GM12878 (cell line): ENCODE data around the gene FERMT1. TPM values are rescaled to one million over a fixed set of nuclear protein-coding genes. Genes with fewer than 3 reads are reported as not detected.

Experiments used
- ATAC-seq: fragments of 200-7000 bp; cut with Tn5 transposase; 3 replicates; pipeline ENCODE4 v1.9.1; 2020; ENCODE audit warnings: mild to moderate bottlenecking, moderate library complexity
- BruUV-seq: library from RNA; stranded (reverse); fragments of 400-500 nt; replicated peaks from 2 replicates; lab custom pipeline; 2021; lab: Mats Ljungman, UMichigan
- CTCF ChIA-PET: fragments of 300-600 bp; sonication (Branson Sonifier 250); formaldehyde crosslinking; extraction: SDS; loops from one replicate; lab custom pipeline; 2021; ENCODE audit warnings: inconsistent platforms; lab: Yijun Ruan, JAX
- POLR2A ChIA-PET: fragments of 350-600 bp; formaldehyde crosslinking; extraction: SDS; loops from one replicate; lab custom pipeline; 2021; ENCODE audit warnings: inconsistent platforms; lab: Charles Lee
- RAD21 ChIA-PET: fragments of 300-600 bp; sonication (Branson Sonifier 250); formaldehyde crosslinking; loops from one replicate; lab custom pipeline; 2023; ENCODE audit warnings: antibody characterized with exemption; ENCODE audit not compliant: unreplicated experiment; lab: Charles Lee
- SMC1A ChIA-PET: fragments of 300-600 bp; sonication (Branson Sonifier 250); formaldehyde crosslinking; loops from one replicate; lab custom pipeline; 2023; ENCODE audit not compliant: unreplicated experiment, uncharacterized antibody; lab: Charles Lee
- DNase-seq: peaks from one replicate; pipeline ENCODE4 v3.0.0-alpha.2; 2011; ENCODE audit warnings: low read depth, low spot score
- FAIRE-seq: peaks from 3 replicates; lab custom pipeline; 2011; peaks lifted over from hg19 to GRCh38; lab: Jason Lieb, UNC
- H2AFZ ChIP-seq: 2 replicates; pipeline ENCODE4 v1.6.0; 2011; ENCODE audit warnings: low read depth, low read length, control low read depth; ENCODE audit not compliant: control insufficient read depth
- H3K27ac ChIP-seq: 2 replicates; pipeline ENCODE4 v1.5.1; 2011; ENCODE audit warnings: control low read depth; ENCODE audit not compliant: control insufficient read depth, insufficient read depth
- H3K27me3 ChIP-seq, 2 experiments: replicated peaks in 1 of 2; 2 replicates each; pipeline versions ENCODE4 v1.6.0 to v1.6.1; 2011; ENCODE audit warnings: low read length in 1 of 2; ENCODE audit not compliant: control insufficient read depth in 2 of 2, insufficient read depth in 2 of 2
- H3K36me3 ChIP-seq, 2 experiments: 2 replicates each; pipeline ENCODE4 v1.5.1; 2011; ENCODE audit warnings: low read length in 1 of 2; ENCODE audit not compliant: control insufficient read depth in 2 of 2, insufficient read depth in 2 of 2
- H3K4me1 ChIP-seq: 2 replicates; pipeline ENCODE4 v1.6.1; 2011; ENCODE audit warnings: mild to moderate bottlenecking, low read length, moderate library complexity, mixed read lengths; ENCODE audit not compliant: control insufficient read depth, insufficient read depth
- H3K4me2 ChIP-seq: 2 replicates; pipeline ENCODE4 v1.6.0; 2011; ENCODE audit warnings: control low read depth; ENCODE audit not compliant: control insufficient read depth, insufficient read depth
- H3K4me3 ChIP-seq: fragments of 200-600 bp; sonication (generic); 2 replicates; pipeline ENCODE4 v1.5.1; 2016
- H3K79me2 ChIP-seq: 2 replicates; pipeline ENCODE4 v1.6.0; 2011; ENCODE audit warnings: low read length; ENCODE audit not compliant: control insufficient read depth, insufficient read depth
- H3K9ac ChIP-seq: 2 replicates; pipeline ENCODE4 v1.8.0; 2011; ENCODE audit warnings: low read length, control low read depth, mixed read lengths; ENCODE audit not compliant: control insufficient read depth, insufficient read depth
- H3K9me3 ChIP-seq: replicated peaks from 3 replicates; pipeline ENCODE4 v1.5.1; 2011; ENCODE audit warnings: mild to moderate bottlenecking, low read length; ENCODE audit not compliant: control insufficient read depth, insufficient read depth
- H4K20me1 ChIP-seq: 2 replicates; pipeline ENCODE4 v1.6.0; 2011; ENCODE audit not compliant: control insufficient read depth, insufficient read depth
- EGR1 ChIP-seq, 2 experiments: IDR thresholded peaks; 1 replicate in 1 of 2; 2 replicates in 1 of 2; pipeline ENCODE4 v1.6.1; 2011 to 2012; ENCODE audit warnings: low read depth in 2 of 2, low read length in 2 of 2, borderline replicate concordance in 1 of 2, mild to moderate bottlenecking in 1 of 2, moderate library complexity in 1 of 2
- LARP7 ChIP-seq: fragments of 450-650 bp; IDR thresholded peaks from 2 replicates; pipeline ENCODE4 v1.6.1; 2017; ENCODE audit warnings: mild to moderate bottlenecking
- NBN ChIP-seq: fragments of 450-650 bp; IDR thresholded peaks from 2 replicates; pipeline ENCODE4 v1.6.1; 2016
- RAD21 ChIP-seq: IDR thresholded peaks from 2 replicates; pipeline ENCODE4 v1.6.1; 2011; ENCODE audit warnings: mild to moderate bottlenecking, low read depth, low read length, moderate library complexity; ENCODE audit not compliant: insufficient read depth
- SREBF2 ChIP-seq: IDR thresholded peaks from 2 replicates; pipeline ENCODE4 v1.6.1; 2012; ENCODE audit warnings: mild to moderate bottlenecking, low read length
- YY1 ChIP-seq: IDR thresholded peaks from 2 replicates; pipeline ENCODE4 v1.6.1; 2011; ENCODE audit warnings: low read depth, mild to moderate bottlenecking, low read length
- WGBS: methylation state at CpG from one replicate; pipeline ENCODE4 v1.1.6; 2016; ENCODE audit warnings: low lambda C conversion rate; ENCODE audit not compliant: insufficient replicate concordance, insufficient coverage; ENCODE audit errors: missing lambda C conversion rate; 5-methylcytosine and 5-hydroxymethylcytosine counted together
- in situ Hi-C: fragments of 300-500 bp; cut with MboI; formaldehyde crosslinking; loops from 9 replicates; pipeline ENCODE4 v1.14.3; 2018; ENCODE audit warnings: mixed read lengths
- intact Hi-C: fragments of 100-400 bp; cut with micrococcal nuclease; formaldehyde crosslinking; loops from one replicate; pipeline ENCODE4 v1.14.2; 2022; ENCODE audit not compliant: unreplicated experiment
- polyA plus RNA-seq, 11 experiments: library from polyadenylated mRNA; depleted of rRNA in 4 of 11; unstranded in 6 of 11; stranded (reverse) in 5 of 11; fragments of >200 nt; fragmentation: Nextera tagmentation in 4 of 11; fragmentation: Illumina TruSeq in 1 of 11; extraction: Ambion mirVana in 4 of 11; extraction: Trizol in 1 of 11; gene quantifications; 1 replicate in 1 of 11; 2 replicates in 10 of 11; pipeline versions ENCODE4 v1.2.1 to v1.2.3, GENCODE V29; 2011 to 2016; ENCODE audit warnings: inconsistent platforms in 2 of 11, missing spikeins in 2 of 11, low read depth in 1 of 11
- total RNA-seq, 4 experiments: library from RNA; depleted of rRNA in 3 of 4; stranded (reverse); fragments of >200 nt in 3 of 4; fragmentation: Illumina TruSeq in 1 of 4; extraction: Trizol in 1 of 4; gene quantifications; 2 replicates each; pipeline versions ENCODE4 v1.2.1 to v1.2.3, GENCODE V29; 2013 to 2021
- TF ChIP-seq, protein P1 (sequence below): IDR thresholded peaks from 2 replicates; pipeline ENCODE4 v1.6.1; 2011; ENCODE audit warnings: borderline replicate concordance, low read depth, mild to moderate bottlenecking, moderate library complexity, low read length; ENCODE audit not compliant: insufficient read depth, poor library complexity, severe bottlenecking
- TF ChIP-seq, protein P2 (sequence below): IDR thresholded peaks from 2 replicates; pipeline ENCODE4 v1.6.1; 2012; ENCODE audit warnings: low read length, inconsistent platforms

FERMT1 gene
- total and polyA plus RNA-seq, 10 of the 15 experiments (the other 5 are each of a cell fraction or from before 2014, with no cell fraction given), result 0.04 to 3.1 (median 0.45) TPM

DNA sequence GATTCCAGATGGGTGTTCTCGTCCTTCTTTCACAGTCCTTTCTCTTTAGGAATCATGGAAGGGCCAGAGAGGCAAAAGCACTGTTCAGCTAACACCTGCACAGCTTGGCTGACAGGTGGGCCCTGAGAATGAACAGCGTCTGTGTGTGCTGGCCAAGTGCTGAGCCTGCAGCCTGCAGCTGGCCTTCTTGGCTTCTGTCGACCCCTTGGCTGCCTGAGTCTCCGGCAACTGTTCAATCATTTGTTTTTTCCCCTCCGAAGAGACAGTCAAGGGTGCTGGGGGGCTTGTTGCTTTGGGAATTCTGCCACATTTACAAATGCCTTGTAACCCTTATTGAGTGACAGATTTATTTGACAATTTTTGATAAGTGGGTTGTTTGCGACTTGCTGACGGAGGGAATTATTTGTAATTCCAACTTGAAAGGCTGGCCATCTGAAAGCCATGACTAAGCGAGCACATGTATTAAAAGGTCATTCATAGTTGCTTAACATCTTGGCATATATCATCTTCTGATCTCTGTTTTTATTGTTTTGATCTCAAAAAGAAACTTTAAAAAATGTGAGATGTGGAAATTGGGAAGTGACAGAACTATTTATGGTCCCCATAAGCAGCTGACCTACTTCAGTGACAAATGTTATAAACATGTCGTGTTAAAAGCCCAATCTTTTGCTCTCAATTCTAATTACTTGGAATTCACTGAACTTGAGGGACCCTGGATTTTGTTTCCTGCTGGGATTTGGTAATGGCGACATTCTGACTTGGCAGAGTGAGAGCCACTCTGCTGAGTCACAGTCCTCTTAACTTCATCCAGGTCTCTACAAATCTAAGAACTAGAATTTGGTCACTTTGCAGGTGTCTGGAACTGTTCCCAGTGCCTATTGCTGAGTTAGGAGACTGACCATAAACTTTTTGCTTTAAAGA, 41.9 kb upstream of the FERMT1 start:
- ATAC-seq (no peak), FAIRE-seq (no peak), DNase-seq (no peak)
- intact Hi-C loops, result no loop called here
- Histone ChIP-seq H3K4me1 (no peaks in the 10 kb centered on the region), H2AFZ (no peak overlapping the region), H3K27ac (no peak overlapping the region), H3K79me2 (no peaks in the 10 kb centered on the region), H3K4me3 (no peak overlapping the region), H3K27me3 (no peaks in the 10 kb centered on the region; a peak in 1 of 4 replicates), H3K4me2 (no peak overlapping the region), H3K9me3 (no peaks in the 10 kb centered on the region), H3K36me3 (no peaks in the 10 kb centered on the region), H4K20me1 (no peaks in the 10 kb centered on the region), H3K9ac (no peak overlapping the region)
- CTCF ChIA-PET, result no interaction called here
- BruUV-seq, result no TSS peak
- RAD21 ChIA-PET, result no interaction called here
- SMC1A ChIA-PET, result no interaction called here
- 39% methylated on average over 10 of the region's 10 CpGs for WGBS
- TF ChIP-seq EGR1 (IDR thresholded peaks at IDR 0.05; ENCODE audit: borderline replicate concordance in 1 of 2, low read depth in 2 of 2, low read length in 2 of 2) (no peak), LARP7 (no peak)
- TF ChIP-seq, protein P1, sequence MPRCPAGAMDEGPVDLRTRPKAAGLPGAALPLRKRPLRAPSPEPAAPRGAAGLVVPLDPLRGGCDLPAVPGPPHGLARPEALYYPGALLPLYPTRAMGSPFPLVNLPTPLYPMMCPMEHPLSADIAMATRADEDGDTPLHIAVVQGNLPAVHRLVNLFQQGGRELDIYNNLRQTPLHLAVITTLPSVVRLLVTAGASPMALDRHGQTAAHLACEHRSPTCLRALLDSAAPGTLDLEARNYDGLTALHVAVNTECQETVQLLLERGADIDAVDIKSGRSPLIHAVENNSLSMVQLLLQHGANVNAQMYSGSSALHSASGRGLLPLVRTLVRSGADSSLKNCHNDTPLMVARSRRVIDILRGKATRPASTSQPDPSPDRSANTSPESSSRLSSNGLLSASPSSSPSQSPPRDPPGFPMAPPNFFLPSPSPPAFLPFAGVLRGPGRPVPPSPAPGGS, result no peak
- POLR2A ChIA-PET, result no interaction called here
- in situ Hi-C loops, result no loop called here

DNA sequence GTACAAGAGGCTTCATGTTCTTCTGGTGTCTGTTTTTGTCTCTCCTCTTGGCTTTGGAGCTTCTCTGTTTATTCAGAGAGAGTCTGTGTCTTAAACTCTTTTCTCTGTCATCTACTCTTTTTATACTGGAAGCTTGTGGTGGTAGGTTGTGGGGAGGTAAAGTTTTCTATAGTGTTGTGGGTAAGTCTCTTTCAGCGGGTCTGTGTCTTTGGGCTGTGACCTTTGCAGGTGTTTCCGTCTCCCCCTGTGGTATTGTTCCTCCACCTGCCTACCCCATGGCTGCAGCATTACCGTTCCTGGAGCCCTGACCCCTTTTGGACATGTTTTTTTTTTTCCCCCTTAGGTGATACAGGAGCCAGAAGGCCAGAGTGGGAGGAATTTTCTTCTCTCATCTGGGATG, 37.9 kb upstream of the FERMT1 start:
- H3K36me3 ChIP-seq, result no peaks in the 10 kb centered on the region
- H3K9me3 ChIP-seq, result no peaks in the 10 kb centered on the region; the same call in 2 of the 3 replicates
- RAD21 ChIA-PET, result no interaction called here
- whole genome bisulfite sequencing, result 30% methylated on average over 3 of the region's 3 CpGs
- ATAC-seq (no peak), DNase-seq (no peak), FAIRE-seq (no peak)
- in situ Hi-C loops, result no loop called here
- intact Hi-C loops, result no loop called here
- TF ChIP-seq, protein P2, sequence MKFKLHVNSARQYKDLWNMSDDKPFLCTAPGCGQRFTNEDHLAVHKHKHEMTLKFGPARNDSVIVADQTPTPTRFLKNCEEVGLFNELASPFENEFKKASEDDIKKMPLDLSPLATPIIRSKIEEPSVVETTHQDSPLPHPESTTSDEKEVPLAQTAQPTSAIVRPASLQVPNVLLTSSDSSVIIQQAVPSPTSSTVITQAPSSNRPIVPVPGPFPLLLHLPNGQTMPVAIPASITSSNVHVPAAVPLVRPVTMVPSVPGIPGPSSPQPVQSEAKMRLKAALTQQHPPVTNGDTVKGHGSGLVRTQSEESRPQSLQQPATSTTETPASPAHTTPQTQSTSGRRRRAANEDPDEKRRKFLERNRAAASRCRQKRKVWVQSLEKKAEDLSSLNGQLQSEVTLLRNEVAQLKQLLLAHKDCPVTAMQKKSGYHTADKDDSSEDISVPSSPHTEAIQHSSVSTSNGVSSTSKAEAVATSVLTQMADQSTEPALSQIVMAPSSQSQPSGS, result no peak
- TF ChIP-seq SREBF2 (no peak), YY1 (no peak), NBN (no peak), RAD21 (no peak)
- no peak overlapping the region for H3K4me2 ChIP-seq
- H4K20me1 ChIP-seq, result no peaks in the 10 kb centered on the region
- H3K27ac ChIP-seq, result no peak overlapping the region
- no peaks in the 10 kb centered on the region for H3K4me1 ChIP-seq
- H3K27me3 ChIP-seq, result no peaks in the 10 kb centered on the region; a peak in 1 of 4 replicates
- POLR2A ChIA-PET, result no interaction called here
- CTCF ChIA-PET, result interaction anchor here (0.7 to 1.2 kb wide), 2 partner anchors 152 to 895 kb away, joined by 3 read pairs; no protein-coding TSS in a partner anchor
- BruUV-seq, result no TSS peak
- H2AFZ ChIP-seq, result no peak overlapping the region
- no peak overlapping the region for H3K9ac ChIP-seq
- SMC1A ChIA-PET, result no interaction called here
- H3K4me3 ChIP-seq, result no peak overlapping the region
- H3K79me2 ChIP-seq, result no peaks in the 10 kb centered on the region
